Right lobe of liver (tissue), 4 donors: ENCODE measurements around the gene MDN1.

ENCODE experiments used
- CTCF ChIP-seq, 4 donors: fragments of 200-600 bp in 3 of 4; fragments of 450-650 bp in 1 of 4; IDR thresholded peaks; one replicate each; pipeline versions ENCODE4 v1.5.1 to v1.8.0; 2016 to 2022; ENCODE audit warnings: antibody characterized with exemption in 4 of 4, mild to moderate bottlenecking in 2 of 4
- POLR2A ChIP-seq: fragments of 450-650 bp; IDR thresholded peaks from one replicate; pipeline ENCODE4 v1.6.1; 2017; ENCODE audit warnings: antibody characterized with exemption, mild to moderate bottlenecking
- donor health status: DM: no; HTN: no; CAD: no.
- donor health status: DM: no; HTN: no; CAD: no.
- donor health status: DM: no; HTN: yes; CAD: no.

- no peak for TF ChIP-seq CTCF (IDR thresholded peaks at IDR 0.05)
- TF ChIP-seq POLR2A, result no peak
Observed at GRCh38 chr6:89611666-89612065, 207.9 kb downstream of the MDN1 start.
